HG02678 (cell line): ENCODE results near the gene ZKSCAN3.
"Not testable (repeated sequence)": the region's sequence is repeated elsewhere in the genome, so short reads cannot be mapped to it uniquely, and the experiment has no call there.

Experiments used
- ATAC-seq: cut with Tn5 transposase; IDR thresholded peaks from one replicate; pipeline ENCODE4 v1.9.1; 2021; ENCODE audit warnings: mild to moderate bottlenecking, moderate library complexity; ENCODE audit not compliant: unreplicated experiment

The ZKSCAN3 gene

DNA sequence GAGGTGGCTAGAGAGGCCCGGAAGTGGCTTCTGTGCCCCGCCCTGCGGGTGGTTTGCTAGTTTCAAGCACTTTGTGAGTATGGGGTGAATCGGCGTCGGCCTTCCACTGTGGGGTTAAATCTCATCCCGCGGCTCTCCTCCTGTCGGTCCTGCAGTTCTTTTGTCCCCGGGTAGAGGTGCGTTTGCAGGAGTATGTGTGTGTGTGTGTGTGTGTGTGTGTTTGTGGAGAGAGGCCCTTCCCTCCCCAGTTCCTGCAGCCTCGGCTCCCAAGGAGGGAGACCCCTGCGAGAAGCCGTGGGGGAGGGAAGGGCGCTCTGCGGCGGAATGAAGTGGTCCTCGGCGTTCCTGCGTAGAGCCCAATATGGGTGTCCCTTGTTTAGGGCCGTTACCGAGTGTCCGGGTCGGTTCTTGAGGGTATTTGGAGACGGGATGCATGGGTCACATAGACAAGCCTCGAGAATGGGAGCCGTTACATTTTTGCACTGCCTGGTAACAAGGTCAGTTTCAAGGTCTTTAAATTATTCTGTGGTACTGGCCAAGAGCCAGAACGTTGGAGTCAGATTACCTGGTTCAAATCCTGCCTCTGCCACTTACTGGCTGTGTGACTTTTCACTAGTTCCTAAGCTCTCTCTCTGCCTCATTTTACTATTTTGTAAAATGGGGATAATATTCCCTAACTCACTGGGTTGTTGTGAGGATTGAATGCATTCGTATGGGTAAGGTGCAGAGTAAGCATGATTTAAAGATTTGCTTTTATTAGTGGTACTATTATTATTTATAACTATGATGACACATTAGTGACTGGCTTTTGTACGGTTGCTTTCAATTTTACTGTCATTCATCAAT lies at the start of gene ZKSCAN3:
Gene ZKSCAN3, plus strand, starts transcription at position 56 of the 846 bp plus-strand sequence. CDS start 9,640 bp downstream, outside the sequence.
- peak; percentile 99 for ATAC-seq

DNA sequence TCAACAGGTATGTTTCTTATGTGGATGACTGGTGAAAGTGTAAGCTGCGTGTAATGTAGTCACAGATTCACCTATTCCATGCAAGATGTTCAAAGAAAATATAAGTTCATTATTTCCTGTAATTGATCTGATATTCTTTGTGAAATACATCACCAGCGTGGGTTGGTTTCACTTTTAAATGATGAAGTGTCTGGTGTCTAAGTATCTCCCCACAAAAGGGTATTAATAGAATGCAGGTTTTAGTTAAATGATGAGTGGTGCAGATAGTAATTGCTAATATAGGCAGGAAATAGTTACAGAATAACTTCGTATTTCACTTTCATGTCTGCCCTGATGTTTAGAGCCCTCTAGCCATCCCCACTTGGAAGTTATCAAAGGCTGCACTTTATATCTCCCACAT lies 46.2 kb upstream of the ZKSCAN3 start:
- peak; percentile 96 for ATAC-seq

DNA sequence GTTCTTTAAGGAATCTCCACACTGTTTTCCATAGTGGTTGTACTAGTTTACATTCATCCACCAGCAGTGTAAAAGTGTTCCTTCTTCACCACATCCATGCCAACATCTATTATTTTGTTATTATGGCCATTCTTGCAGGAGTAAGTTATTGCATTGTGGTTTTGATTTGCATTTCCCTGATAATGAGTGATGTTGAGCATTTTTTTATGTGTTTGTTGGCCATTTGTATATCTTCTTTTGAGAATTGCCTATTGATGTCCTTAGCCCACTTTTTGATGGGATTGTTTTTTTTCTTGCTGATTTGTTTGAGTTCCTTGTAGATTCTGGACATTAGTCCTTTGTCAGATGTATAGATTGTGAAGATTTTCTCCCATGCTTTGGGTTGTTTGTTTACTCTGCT lies 43.4 kb upstream of the ZKSCAN3 start:
- ATAC-seq = not testable (repeated sequence)

DNA sequence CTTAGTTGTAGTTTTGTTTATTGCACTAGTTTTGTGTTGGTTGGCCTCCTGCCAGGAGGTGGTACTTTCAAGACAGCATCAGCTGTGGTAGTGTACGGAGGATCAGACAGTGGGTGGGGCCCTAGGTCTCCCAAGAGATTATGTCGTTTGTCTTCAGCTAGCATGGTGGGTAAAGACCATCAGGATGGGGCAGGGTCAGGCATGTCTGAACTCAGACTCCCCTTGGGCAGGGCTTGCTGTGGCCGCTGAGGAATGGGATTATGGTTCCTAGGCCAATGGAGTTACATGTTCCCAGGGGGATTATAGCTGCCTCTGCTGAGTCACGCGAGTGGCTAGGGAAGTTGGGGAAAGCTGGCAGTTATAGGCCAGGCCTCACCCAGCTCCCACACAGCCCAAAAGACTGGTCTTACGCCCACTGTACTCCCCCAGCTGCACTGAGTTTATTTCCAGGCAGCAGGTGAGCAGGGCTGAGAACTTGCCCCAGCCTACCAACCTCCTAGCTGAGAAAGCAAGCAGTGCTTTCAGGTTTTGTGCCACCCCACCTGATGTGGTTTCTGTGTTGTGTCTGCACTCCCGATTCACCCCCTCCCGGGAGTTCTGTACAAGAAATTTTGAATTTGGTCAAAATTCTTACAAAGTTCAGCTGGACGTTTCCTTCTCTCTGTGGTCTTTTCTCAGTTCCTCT lies 38.5 kb upstream of the ZKSCAN3 start:
- ATAC-seq = no peak

DNA sequence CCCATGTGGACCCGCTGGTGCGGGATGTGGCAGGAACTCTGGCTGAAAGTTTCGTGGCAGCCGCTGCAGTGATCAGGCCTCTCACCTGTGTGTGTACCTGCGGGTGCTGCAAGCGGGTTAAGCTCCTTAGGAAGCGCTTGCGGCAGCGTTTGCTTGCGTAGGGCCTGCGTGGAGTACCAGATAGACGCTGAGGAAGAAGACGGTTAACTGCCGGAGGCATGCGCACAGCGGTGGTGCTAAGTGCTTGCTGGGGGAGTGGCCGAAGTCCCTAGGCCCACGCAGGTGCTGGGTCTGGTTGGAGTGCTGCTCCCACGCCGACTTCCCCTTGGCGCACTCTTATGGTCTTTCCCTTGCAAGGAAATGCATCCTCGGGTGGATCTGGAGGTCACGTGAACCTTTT lies 36.8 kb upstream of the ZKSCAN3 start:
- no peak for ATAC-seq

DNA sequence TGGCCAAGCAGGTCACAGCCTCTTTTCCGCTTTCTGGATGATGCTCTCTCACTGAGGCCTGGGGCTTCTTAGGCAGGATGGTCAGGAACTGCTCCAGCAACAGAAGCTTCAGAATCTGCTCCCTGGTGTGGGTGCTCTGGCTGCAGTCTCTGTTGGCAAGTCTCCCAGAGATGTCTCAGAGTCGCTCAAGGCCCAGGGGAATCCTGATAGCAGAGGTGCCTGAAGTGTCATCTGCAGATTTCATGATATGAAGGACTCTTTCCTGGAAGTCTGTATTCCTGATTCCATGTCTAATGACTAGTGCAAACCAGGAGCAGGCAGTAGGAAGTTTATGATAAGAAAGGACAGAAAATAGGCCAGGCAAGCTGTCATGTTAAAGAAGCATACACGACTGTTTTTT lies 34.1 kb upstream of the ZKSCAN3 start:
- no peak for ATAC-seq

DNA sequence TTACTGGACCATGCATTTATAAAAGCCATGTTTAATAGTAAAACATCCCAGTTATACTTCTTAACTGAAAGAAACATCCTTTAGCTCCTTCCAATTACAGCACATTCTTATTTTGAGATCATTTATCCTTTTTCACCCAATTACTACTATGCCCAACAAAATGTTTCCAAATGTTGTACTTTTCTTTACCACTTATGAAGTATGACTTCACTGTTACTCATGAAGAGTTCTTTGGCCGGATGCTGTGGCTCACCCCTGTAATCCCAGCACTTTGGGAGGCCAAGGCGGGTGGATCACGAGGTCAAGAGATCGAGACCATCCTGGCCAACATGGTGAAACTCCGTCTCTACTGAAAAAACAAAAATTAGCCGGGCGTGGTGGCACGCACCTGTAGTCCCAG lies 31.9 kb upstream of the ZKSCAN3 start:
- not testable (repeated sequence) for ATAC-seq

DNA sequence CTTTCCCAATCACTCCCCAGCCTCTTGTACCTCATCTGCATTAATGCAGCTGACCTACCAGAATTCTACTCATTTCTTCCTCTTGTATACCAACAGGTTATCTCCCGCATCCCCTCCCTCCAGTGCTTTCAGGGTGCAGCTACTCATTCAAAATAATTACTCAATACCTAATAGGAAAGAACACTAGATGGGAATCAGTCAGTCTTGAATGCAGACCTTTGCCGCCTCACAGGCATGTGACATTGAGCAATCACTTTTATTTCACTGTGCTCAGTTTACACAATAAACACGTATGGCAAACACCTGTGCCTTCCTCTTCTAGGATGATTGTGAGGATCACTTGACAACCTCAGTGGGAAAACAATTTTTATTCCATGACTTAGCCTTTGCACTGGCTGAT lies 27.1 kb upstream of the ZKSCAN3 start:
- ATAC-seq = no peak

DNA sequence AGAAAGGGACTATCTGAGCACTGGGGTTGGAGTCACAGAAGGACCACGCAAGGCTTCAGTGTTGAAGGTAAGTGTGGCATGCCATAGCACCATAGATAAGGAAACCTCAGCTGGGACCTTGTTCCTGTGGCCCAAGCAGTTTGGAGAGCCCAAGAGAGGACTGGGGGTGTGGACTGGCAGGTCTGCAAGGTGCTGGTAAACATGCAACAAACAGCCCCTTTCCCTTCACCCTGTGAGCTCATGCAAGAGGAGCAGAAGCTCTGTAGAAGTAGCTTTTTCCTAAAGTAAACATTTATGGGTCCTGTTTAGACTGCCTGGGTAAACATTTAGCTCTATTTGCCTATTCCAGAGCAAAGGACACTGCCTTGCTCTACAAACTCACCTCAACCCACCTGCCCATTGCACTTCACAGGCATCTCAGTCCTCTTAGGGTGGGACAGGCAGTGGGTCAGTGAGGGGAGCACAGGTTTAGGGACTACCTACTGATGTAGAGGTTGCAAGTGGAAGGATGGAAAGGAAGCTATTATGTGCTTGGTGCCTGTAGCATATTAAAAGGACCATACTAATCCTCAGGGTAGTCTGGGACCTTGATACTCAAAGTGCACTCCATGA lies 25.8 kb upstream of the ZKSCAN3 start:
- ATAC-seq = no peak

DNA sequence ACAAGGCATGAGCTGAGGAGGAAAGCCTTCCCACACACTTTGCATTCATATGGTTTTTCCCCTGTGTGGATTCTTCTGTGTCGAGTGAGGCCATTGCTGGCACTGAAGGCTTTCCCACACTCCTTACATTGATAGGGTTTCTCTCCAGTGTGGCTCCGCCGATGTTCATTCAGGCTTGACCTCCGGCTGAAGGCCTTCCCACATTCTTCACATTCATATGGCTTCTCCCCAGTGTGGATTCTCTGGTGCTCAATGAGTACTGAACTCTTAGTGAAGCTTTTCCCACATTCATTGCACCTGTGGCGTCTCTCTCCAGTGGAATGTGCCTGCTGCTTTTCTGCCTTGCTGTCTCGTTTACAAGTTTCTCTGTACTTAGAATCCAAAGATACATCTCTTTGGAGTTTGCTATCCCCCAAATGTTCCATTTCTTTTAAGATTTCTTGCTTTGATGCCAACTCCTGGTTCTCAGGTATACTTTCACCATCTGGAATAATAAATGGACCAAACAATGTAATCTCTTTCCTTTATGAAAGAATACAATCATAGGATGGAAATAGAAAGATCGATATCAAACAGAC lies 23.3 kb upstream of the ZKSCAN3 start:
- no peak for ATAC-seq

DNA sequence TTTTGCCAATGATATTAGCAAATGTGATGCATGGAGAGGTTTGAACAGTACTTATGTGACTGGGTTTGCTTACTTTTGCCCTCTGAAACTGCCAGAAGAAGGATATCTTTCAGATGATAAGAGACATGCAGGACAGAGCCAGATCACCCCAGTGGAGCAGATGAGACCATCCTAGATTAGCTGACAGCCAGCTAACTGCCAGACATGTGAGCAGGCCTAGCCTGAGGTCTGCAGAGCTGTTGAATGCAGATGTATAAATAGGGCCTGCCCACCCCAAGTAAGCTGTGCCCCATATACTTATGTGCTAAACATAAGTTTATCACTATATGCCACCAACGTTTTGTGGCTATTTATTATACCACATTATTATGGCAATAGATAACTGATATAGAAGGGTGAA lies 19.7 kb upstream of the ZKSCAN3 start:
- ATAC-seq = no peak

DNA sequence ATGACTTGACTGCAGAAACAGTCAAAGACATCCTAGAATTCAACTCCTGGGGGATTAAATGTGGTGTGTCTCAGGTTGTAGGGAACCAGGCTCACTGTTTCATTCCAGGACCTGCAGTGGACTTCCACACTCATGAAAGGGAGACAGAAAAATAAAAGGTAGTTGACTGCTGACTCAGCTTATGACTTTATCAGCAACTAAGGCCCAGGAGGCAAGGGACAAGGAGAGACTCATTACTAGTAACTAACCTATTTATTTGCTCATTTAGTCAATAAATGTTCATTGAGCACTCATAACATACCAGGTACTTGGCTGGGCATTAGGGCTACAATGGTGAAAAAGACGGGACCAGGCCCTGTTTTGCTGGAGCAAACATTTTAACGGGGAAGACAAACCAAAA lies 16.7 kb upstream of the ZKSCAN3 start:
- no peak for ATAC-seq

DNA sequence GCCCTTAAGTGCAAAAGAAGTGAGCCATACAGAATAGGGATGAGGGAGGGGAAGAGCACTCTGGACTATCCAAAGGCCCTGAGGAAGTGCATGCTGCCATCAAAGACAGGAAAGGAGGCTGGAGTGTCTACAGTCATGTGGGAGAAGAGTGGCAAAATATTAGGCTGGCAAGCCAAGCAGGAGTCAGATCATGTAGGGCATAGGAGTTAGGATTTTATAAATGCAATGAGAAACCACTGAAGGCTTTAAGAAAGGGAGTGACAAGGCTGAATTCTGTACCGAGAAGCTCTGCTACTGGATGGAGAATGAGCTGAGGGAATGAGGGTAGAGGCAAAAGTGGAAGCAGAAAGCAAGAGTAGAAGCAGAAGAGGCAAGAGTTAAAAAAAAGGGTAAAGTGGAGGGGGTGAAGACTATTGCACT lies 16.1 kb upstream of the ZKSCAN3 start:
- ATAC-seq = no peak

DNA sequence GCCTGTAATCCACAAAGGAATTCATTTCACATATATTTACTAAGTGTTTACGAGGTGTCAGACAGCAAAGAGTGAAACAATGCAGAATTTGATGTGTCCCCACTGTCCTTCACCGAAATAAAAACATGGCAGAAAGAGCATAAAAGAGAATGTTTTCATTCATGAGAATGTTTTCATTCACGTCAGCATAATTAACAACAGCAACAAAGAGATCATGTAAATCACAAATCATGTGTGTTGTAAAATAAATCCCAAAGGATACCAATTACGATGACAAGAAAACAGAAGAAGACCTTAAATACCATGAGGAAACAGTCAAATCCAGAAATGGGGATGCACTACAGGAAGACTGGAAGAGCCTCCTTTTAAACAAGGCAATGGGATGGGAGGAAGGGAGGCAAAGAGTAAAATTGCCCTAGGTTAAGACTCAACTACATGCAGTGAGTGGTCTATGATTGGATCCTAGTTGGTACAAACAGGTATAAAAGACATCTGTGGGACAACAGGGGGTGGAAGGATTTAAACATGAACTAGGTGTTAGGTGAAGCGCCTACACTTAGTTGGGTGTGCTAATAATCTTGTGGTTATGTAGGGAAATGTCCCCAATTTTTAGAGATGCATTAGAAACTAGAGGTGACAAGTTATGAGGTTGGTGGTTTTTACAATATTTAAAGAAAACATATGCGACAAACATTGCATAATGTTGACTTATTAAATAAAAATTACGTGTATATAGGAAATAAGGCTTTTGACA lies 15.3 kb upstream of the ZKSCAN3 start:
- no peak for ATAC-seq

DNA sequence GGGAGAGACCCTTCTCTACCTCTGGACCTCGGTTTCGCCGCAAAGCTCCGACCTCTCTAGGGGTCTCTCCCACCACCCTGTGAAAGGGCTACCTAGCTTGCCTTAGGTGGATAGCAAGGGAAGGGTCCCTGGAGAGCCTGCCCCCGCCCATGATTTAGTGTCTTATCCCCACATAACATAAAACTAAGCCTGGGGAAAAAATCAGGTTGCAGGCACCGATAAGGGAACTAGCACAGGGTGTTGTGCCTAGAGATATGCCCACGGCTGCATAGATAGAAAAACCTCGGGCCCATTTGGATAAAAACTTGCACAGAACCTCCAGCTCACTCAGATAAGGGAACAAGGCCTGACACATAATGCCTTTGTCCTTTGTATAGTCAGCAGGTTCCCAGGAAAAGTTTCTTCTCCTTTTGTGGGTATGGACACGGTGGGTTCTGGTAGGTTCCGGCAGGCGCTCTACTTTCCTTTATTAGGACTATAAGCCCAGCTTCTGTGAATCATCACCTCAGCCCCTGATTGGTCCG lies 14.6 kb upstream of the ZKSCAN3 start:
- ATAC-seq = peak; percentile 2

DNA sequence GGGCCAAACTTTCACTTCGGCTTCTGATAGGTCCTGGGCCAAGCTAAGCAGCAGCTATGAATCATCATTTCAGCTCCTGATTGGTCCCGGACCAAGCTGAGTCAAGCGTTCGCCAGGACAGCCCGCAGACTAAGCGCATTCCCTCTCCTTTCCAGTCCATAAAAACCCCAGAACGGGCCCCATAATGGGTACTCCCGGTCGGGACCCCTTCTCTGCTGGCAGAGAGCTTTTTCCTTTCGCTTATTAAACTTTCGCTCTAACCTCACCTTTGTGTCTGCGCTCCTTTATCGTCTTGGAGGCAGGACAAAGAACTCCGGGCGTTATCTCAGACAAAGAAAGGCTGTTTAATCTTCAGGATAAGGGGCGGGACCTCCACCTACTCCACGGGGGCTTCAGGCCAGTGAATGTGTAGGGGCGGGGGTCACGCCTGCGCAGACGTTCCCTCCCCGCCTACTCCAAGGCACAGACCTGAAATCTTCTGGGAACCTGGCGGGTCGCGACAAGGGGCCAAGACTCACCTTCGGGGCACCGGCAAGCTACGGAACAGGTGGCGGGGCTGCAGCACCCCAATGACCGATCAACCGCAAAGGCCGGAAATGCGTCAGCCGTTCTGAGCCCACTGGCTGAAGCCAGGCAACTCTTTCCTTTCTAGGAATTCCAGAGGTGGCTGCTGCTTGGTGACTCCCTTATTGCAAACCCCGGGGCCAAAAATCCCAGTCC lies 14.0 kb upstream of the ZKSCAN3 start, which contains the start of gene ZSCAN31:
Gene ZSCAN31, minus strand, starts transcription at position 585 of the 720 bp plus-strand sequence. CDS start 6,465 bp downstream, outside the sequence.
- peak; percentile 80 for ATAC-seq

DNA sequence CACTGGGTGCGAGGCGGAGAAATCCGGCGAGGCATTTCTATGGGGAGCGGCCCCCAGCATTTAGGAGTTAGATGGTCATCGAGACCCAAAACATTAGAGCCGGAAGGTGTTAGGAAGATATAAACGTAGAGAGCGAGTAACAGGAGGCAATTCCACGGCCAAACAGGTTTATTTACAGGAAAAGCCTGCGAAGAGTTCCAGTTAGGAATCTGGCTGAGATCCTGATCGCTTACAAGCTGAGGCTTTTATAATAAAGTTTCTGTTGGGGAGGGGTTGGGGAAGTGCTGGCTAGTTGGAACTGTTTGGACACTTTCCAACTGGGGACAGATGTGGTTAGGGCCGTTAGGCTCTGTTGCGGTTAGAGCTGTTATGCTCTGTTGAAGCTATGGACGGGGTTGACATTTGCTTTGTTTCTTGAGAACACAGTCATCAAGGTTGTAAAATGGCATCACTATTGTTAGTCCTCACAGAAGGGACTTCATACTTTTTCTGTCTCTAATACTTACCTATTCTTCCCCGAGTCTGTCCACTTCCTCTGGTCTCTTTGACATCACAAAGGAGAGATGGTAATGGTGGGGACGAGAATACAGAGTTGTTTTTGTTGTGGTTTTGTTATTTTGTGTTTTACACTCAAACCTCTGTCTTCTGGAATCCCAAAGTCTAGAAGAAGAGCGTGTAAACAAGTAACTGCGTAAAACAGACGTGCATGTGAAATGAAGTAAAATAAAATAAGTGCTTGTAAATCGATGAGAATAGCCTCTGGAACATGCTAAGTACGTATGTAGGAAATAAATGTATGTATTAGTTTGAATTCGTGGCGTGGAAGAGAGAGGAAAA lies 13.2 kb upstream of the ZKSCAN3 start:
- ATAC-seq = peak; percentile 43

DNA sequence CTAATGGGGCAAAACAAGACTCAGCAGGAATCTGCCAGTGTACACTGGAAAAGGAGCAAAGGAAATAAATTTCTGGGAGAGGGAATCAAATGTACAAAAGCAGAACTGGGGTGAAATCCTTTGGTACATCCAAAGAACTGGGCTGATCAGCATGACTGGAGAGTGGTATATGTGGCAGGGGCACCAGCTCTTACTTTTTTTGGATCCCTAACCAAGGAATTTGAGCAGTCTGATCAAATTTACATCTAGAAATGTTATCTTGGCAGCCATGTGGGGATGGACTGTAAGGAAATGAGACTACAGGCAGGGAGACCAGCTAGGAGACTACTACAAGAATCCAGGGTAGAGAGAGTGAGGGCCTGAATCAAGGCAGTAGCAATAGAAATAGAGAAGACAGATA lies 12.6 kb upstream of the ZKSCAN3 start:
- no peak for ATAC-seq
